Measurements from ENCODE around the gene STAG1.

The STAG1 gene

DNA sequence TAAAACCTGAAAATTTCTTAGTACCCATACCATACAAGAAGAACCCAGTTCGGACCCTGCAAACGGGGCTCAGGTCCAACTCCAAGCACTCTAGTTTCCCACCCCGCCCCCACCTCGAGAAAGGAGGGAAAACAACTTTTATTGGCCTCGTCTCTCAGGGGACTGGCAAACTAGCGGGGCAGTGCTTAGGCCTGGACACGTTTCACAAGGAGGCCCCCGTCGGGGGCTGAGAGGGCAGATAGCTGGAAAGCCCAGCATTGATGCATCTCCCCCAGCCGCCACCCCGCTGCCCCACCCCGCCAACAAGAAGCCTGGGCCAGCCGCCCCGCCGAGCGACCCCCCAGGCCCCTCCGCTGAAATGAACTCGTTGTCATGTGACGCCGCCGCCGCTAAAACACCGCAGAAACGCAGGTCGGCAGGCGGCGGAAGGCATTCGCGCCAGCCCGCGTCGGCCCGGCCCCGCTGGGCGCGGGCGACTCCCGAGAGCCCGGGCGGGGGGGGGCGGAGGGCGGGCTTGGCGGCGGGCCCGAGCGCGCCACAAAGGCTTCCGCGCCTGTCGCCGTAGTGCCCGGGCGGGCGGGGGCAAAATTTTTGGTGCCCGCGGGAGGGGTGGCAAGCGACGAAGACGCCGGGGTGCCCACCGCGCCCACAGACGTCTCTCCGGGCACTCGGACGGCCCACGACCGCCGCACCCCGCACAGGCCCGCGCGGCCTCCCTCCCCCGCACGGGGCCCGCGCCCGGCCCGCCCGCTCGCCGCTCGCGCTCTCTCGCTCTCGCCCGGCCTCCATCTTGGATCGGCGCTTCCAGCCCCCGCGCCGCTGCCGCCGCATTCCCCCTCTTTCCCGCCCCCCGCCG is 634 bp downstream of the STAG1 start (continued):
- no peak for TF ChIP-seq HOXC10 (CRISPR knock-in tag; IDR thresholded peaks at IDR 0.05)
- TF ChIP-seq, protein P1, sequence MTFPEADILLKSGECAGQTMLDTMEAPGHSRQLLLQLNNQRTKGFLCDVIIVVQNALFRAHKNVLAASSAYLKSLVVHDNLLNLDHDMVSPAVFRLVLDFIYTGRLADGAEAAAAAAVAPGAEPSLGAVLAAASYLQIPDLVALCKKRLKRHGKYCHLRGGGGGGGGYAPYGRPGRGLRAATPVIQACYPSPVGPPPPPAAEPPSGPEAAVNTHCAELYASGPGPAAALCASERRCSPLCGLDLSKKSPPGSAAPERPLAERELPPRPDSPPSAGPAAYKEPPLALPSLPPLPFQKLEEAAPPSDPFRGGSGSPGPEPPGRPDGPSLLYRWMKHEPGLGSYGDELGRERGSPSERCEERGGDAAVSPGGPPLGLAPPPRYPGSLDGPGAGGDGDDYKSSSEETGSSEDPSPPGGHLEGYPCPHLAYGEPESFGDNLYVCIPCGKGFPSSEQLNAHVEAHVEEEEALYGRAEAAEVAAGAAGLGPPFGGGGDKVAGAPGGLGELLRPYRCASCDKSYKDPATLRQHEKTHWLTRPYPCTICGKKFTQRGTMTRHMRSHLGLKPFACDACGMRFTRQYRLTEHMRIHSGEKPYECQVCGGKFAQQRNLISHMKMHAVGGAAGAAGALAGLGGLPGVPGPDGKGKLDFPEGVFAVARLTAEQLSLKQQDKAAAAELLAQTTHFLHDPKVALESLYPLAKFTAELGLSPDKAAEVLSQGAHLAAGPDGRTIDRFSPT (tag by site-specific recombination; IDR thresholded peaks at IDR 0.05), result peak; percentile 70
- no peak for TF ChIP-seq ZNF548 (tag by site-specific recombination; IDR thresholded peaks at IDR 0.05)
- peak; percentile 66; the same call in 1 of the 2 replicates for TF ChIP-seq ZNF843 (tag by site-specific recombination; IDR thresholded peaks at IDR 0.05)
- TF ChIP-seq ZNF366 (tag by site-specific recombination; conservative IDR thresholded peaks at IDR 0.05), result peak; percentile 64; the same call in 1 of the 2 replicates
- no peak for TF ChIP-seq MZF1 (tag by site-specific recombination; IDR thresholded peaks at IDR 0.05; ENCODE audit: borderline replicate concordance)
- TF ChIP-seq ZNF416 (tag by site-specific recombination; IDR thresholded peaks at IDR 0.05), result no peak
- TF ChIP-seq, protein P2, sequence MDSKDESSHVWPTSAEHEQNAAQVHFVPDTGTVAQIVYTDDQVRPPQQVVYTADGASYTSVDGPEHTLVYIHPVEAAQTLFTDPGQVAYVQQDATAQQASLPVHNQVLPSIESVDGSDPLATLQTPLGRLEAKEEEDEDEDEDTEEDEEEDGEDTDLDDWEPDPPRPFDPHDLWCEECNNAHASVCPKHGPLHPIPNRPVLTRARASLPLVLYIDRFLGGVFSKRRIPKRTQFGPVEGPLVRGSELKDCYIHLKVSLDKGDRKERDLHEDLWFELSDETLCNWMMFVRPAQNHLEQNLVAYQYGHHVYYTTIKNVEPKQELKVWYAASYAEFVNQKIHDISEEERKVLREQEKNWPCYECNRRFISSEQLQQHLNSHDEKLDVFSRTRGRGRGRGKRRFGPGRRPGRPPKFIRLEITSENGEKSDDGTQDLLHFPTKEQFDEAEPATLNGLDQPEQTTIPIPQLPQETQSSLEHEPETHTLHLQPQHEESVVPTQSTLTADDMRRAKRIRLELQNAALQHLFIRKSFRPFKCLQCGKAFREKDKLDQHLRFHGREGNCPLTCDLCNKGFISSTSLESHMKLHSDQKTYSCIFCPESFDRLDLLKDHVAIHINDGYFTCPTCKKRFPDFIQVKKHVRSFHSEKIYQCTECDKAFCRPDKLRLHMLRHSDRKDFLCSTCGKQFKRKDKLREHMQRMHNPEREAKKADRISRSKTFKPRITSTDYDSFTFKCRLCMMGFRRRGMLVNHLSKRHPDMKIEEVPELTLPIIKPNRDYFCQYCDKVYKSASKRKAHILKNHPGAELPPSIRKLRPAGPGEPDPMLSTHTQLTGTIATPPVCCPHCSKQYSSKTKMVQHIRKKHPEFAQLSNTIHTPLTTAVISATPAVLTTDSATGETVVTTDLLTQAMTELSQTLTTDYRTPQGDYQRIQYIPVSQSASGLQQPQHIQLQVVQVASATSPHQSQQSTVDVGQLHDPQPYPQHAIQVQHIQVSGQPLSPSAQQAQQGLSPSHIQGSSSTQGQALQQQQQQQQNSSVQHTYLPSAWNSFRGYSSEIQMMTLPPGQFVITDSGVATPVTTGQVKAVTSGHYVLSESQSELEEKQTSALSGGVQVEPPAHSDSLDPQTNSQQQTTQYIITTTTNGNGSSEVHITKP (tag by site-specific recombination; IDR thresholded peaks at IDR 0.05), result peak; percentile 44; the same call in 1 of the 2 replicates
- TF ChIP-seq, protein P3, sequence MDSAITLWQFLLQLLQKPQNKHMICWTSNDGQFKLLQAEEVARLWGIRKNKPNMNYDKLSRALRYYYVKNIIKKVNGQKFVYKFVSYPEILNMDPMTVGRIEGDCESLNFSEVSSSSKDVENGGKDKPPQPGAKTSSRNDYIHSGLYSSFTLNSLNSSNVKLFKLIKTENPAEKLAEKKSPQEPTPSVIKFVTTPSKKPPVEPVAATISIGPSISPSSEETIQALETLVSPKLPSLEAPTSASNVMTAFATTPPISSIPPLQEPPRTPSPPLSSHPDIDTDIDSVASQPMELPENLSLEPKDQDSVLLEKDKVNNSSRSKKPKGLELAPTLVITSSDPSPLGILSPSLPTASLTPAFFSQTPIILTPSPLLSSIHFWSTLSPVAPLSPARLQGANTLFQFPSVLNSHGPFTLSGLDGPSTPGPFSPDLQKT (IDR thresholded peaks at IDR 0.05; ENCODE audit: borderline replicate concordance, low read depth, low read length), result no peak
- peak; percentile 53; the same call in 1 of the 2 replicates for TF ChIP-seq GLIS1 (tag by site-specific recombination; IDR thresholded peaks at IDR 0.05)
- TF ChIP-seq, protein P4, sequence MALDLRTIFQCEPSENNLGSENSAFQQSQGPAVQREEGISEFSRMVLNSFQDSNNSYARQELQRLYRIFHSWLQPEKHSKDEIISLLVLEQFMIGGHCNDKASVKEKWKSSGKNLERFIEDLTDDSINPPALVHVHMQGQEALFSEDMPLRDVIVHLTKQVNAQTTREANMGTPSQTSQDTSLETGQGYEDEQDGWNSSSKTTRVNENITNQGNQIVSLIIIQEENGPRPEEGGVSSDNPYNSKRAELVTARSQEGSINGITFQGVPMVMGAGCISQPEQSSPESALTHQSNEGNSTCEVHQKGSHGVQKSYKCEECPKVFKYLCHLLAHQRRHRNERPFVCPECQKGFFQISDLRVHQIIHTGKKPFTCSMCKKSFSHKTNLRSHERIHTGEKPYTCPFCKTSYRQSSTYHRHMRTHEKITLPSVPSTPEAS (tag by site-specific recombination; IDR thresholded peaks at IDR 0.05), result no peak
- TF ChIP-seq, protein P5, sequence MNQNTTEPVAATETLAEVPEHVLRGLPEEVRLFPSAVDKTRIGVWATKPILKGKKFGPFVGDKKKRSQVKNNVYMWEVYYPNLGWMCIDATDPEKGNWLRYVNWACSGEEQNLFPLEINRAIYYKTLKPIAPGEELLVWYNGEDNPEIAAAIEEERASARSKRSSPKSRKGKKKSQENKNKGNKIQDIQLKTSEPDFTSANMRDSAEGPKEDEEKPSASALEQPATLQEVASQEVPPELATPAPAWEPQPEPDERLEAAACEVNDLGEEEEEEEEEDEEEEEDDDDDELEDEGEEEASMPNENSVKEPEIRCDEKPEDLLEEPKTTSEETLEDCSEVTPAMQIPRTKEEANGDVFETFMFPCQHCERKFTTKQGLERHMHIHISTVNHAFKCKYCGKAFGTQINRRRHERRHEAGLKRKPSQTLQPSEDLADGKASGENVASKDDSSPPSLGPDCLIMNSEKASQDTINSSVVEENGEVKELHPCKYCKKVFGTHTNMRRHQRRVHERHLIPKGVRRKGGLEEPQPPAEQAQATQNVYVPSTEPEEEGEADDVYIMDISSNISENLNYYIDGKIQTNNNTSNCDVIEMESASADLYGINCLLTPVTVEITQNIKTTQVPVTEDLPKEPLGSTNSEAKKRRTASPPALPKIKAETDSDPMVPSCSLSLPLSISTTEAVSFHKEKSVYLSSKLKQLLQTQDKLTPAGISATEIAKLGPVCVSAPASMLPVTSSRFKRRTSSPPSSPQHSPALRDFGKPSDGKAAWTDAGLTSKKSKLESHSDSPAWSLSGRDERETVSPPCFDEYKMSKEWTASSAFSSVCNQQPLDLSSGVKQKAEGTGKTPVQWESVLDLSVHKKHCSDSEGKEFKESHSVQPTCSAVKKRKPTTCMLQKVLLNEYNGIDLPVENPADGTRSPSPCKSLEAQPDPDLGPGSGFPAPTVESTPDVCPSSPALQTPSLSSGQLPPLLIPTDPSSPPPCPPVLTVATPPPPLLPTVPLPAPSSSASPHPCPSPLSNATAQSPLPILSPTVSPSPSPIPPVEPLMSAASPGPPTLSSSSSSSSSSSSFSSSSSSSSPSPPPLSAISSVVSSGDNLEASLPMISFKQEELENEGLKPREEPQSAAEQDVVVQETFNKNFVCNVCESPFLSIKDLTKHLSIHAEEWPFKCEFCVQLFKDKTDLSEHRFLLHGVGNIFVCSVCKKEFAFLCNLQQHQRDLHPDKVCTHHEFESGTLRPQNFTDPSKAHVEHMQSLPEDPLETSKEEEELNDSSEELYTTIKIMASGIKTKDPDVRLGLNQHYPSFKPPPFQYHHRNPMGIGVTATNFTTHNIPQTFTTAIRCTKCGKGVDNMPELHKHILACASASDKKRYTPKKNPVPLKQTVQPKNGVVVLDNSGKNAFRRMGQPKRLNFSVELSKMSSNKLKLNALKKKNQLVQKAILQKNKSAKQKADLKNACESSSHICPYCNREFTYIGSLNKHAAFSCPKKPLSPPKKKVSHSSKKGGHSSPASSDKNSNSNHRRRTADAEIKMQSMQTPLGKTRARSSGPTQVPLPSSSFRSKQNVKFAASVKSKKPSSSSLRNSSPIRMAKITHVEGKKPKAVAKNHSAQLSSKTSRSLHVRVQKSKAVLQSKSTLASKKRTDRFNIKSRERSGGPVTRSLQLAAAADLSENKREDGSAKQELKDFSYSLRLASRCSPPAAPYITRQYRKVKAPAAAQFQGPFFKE (tag by site-specific recombination; IDR thresholded peaks at IDR 0.05; ENCODE audit: borderline replicate concordance), result no peak
- peak; percentile 34; the same call in 1 of the 2 replicates for TF ChIP-seq ZBTB20 (tag by site-specific recombination; IDR thresholded peaks at IDR 0.05)
- TF ChIP-seq, protein P6, sequence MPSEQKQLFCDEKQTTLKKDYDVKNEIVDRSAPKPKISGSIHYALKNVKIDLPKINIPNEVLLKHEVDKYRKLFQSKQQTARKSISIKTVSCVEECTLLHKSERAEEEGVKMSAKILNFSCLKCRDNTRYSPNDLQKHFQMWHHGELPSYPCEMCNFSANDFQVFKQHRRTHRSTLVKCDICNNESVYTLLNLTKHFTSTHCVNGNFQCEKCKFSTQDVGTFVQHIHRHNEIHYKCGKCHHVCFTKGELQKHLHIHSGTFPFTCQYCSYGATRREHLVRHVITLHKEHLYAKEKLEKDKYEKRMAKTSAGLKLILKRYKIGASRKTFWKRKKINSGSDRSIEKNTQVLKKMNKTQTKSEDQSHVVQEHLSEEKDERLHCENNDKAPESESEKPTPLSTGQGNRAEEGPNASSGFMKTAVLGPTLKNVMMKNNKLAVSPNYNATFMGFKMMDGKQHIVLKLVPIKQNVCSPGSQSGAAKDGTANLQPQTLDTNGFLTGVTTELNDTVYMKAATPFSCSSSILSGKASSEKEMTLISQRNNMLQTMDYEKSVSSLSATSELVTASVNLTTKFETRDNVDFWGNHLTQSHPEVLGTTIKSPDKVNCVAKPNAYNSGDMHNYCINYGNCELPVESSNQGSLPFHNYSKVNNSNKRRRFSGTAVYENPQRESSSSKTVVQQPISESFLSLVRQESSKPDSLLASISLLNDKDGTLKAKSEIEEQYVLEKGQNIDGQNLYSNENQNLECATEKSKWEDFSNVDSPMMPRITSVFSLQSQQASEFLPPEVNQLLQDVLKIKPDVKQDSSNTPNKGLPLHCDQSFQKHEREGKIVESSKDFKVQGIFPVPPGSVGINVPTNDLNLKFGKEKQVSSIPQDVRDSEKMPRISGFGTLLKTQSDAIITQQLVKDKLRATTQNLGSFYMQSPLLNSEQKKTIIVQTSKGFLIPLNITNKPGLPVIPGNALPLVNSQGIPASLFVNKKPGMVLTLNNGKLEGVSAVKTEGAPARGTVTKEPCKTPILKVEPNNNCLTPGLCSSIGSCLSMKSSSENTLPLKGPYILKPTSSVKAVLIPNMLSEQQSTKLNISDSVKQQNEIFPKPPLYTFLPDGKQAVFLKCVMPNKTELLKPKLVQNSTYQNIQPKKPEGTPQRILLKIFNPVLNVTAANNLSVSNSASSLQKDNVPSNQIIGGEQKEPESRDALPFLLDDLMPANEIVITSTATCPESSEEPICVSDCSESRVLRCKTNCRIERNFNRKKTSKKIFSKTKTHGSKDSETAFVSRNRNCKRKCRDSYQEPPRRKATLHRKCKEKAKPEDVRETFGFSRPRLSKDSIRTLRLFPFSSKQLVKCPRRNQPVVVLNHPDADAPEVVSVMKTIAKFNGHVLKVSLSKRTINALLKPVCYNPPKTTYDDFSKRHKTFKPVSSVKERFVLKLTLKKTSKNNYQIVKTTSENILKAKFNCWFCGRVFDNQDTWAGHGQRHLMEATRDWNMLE (tag by site-specific recombination; conservative IDR thresholded peaks at IDR 0.05; ENCODE audit: low read depth), result no peak
- TF ChIP-seq, protein P7, sequence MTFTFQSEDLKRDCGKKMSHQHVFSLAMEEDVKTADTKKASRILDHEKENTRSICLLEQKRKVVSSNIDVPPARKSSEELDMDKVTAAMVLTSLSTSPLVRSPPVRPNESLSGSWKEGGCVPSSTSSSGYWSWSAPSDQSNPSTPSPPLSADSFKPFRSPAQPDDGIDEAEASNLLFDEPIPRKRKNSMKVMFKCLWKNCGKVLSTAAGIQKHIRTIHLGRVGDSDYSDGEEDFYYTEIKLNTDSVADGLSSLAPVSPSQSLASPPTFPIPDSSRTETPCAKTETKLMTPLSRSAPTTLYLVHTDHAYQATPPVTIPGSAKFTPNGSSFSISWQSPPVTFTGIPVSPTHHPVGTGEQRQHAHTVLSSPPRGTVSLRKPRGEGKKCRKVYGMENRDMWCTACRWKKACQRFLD (tag by site-specific recombination; IDR thresholded peaks at IDR 0.05), result no peak
